Heart left ventricle (tissue), 16 donors: Measurements from ENCODE around the gene MACROD1. TPM values are rescaled to one million over a fixed set of nuclear protein-coding genes. Genes with fewer than 3 reads are reported as not detected.

Experiments
- ATAC-seq, 4 donors: fragments of 200-7000 bp; cut with Tn5 transposase; one replicate each; pipeline ENCODE4 v1.9.1; 2020 to 2022; ENCODE audit warnings: moderate library complexity in 4 of 4, mild to moderate bottlenecking in 3 of 4, moderate number of reproducible peaks in 1 of 4
- DNase-seq, 5 donors: peaks; one replicate each; pipeline ENCODE4 v3.0.0-alpha.2; 2020
- H3K27ac ChIP-seq, 12 donors: fragments of 200-600 bp; sonication (generic) in 4 of 12; one replicate each; pipeline versions ENCODE4 v1.5.0 to v1.8.0; 2016 to 2022; ENCODE audit warnings: mild to moderate bottlenecking in 2 of 12
- H3K27me3 ChIP-seq, 9 donors: fragments of 200-600 bp; sonication (generic) in 2 of 9; one replicate each; pipeline versions ENCODE4 v1.5.1 to v1.8.0; 2016 to 2022; ENCODE audit warnings: mild to moderate bottlenecking in 3 of 9
- H3K36me3 ChIP-seq, 9 donors: fragments of 200-600 bp; sonication (generic) in 2 of 9; one replicate each; pipeline versions ENCODE4 v1.5.0 to v1.8.0; 2018 to 2022; ENCODE audit warnings: mild to moderate bottlenecking in 2 of 9
- H3K4me1 ChIP-seq, 12 donors: fragments of 200-600 bp; sonication (generic) in 4 of 12; one replicate each; pipeline versions ENCODE4 v1.5.0 to v1.8.0; 2016 to 2022; ENCODE audit warnings: mild to moderate bottlenecking in 3 of 12
- H3K4me3 ChIP-seq, 12 donors: fragments of 200-600 bp; sonication (generic) in 4 of 12; one replicate each; pipeline versions ENCODE4 v1.5.0 to v1.8.0; 2017 to 2022; ENCODE audit warnings: mild to moderate bottlenecking in 9 of 12, moderate library complexity in 4 of 12
- H3K9me3 ChIP-seq, 12 donors: fragments of 200-600 bp; sonication (generic) in 4 of 12; one replicate each; pipeline versions ENCODE4 v1.5.0 to v1.8.0; 2016 to 2022; ENCODE audit warnings: mild to moderate bottlenecking in 1 of 12
- CTCF ChIP-seq, 12 donors: fragments of 200-600 bp; sonication (generic) in 4 of 12; IDR thresholded peaks; one replicate each; pipeline versions ENCODE4 v1.5.0 to v1.8.0; 2018 to 2022; ENCODE audit warnings: antibody characterized with exemption in 12 of 12, mild to moderate bottlenecking in 5 of 12
- POLR2A ChIP-seq, 2 donors: fragments of 450-650 bp; IDR thresholded peaks; one replicate each; pipeline ENCODE4 v1.6.1; 2017; ENCODE audit warnings: antibody characterized with exemption in 2 of 2, mild to moderate bottlenecking in 2 of 2, moderate library complexity in 2 of 2
- WGBS, 4 donors: extraction: QIAGEN DNeasy Blood & Tissue Kit in 2 of 4; methylation state at CpG; one replicate each; pipeline versions ENCODE4 v1.1.5 to v1.1.7; 2013 to 2018; 5-methylcytosine and 5-hydroxymethylcytosine counted together
- intact Hi-C, 10 donors: fragments of 100-400 bp; cut with DNase I; formaldehyde crosslinking; loops; one replicate each; pipeline versions ENCODE4 v1.11.1 to v1.14.2; 2022
- polyA plus RNA-seq, 2 donors: library from polyadenylated mRNA; stranded (reverse); fragments of 200-250 nt; gene quantifications; one replicate each; pipeline ENCODE4 v1.2.3, GENCODE V29; 2013
- total RNA-seq, 9 donors: library from RNA; depleted of rRNA in 2 of 9; stranded (reverse); fragments of >200 nt in 2 of 9; fragmentation: NEBNext Ultra II Directional in 3 of 9; extraction: Animal tissue kit (Norgen Biotek cat#: 25700) in 3 of 9; gene quantifications; one replicate each; pipeline versions ENCODE4 v1.1.0 to v1.2.4, GENCODE V29; 2016 to 2023
- donor health status: ischemic (EF 13 %, LVEDD 7.1; RV severe dilation, severe dysfunction).
- donor health status: healthy with polysubstance abuse.
- donor health status: DM: no; HTN: yes; CAD: no.
- donor health status: DM: no; HTN: no; CAD: no.
- donor health status: ischemic (EF 25% LVEDD 6.9; RV normal size, moderate dysfunction).
- donor health status: ischemic (EF 25% LVEDD 5.7; RV mildly dilated, moderate dysfunction).
- donor health status: healthy.
- donor health status: DM: yes; HTN: yes; CAD: no.
- donor health status: ischemic (EF 35%, LVEDD 5.7; RV mildly dilated, moderate dysfunction).
- donor health status: nonischemic (EF 11% LVEDD 7.7; RV severe dilation, severe dysfunction).
- donor health status: DM: yes; HTN: yes; CAD: no.
- donor health status: PGD.
- donor health status: ischemic (EF 29% LVEDD 5.4; RV normal size, mild dysfunction).
- donor health status: nonischemic (EF 23%, LVEDD 6.1; RV moderate dilation, normal function).

The MACROD1 gene
- total and polyA plus RNA-seq, 11 donors = 48.9 to 287 (median 116) TPM

- ATAC-seq (peak in 2 of 4 donors; percentile 23 to 36), DNase-seq (no peak)
- 42 to 50% (median 49%) methylated on average over 5 to 13 of the region's 13 CpGs for WGBS, 4 donors
- no peak overlapping the region for H3K27ac ChIP-seq
- no peak overlapping the region for H3K4me3 ChIP-seq
- H3K9me3 ChIP-seq = no peaks in the 10 kb centered on the region
- peaks cover 0 to 33% (median 2%) of the 10 kb centered on the region in 12 donors for H3K4me1 ChIP-seq
- H3K36me3 ChIP-seq = no peaks in the 10 kb centered on the region
- H3K27me3 ChIP-seq = no peaks in the 10 kb centered on the region
- TF ChIP-seq POLR2A (IDR thresholded peaks at IDR 0.05) = no peak
- TF ChIP-seq CTCF (IDR thresholded peaks at IDR 0.05) = no peak
- intact Hi-C loops = loop anchor here in 1 of 10 donors (5.0 kb wide), 1 partner anchor 110 kb away; no protein-coding TSS in a partner anchor
Observed at GRCh38 chr11:64132191-64132771, 33.6 kb downstream of the MACROD1 start.

GRCh38 chr11:64131683-64132190 is 34.2 kb downstream of the MACROD1 start:
- intact Hi-C loops = loop anchor here in 1 of 10 donors (5.0 kb wide), 1 partner anchor 109 kb away; no protein-coding TSS in a partner anchor
- TF ChIP-seq CTCF (IDR thresholded peaks at IDR 0.05) (no peak), POLR2A (IDR thresholded peaks at IDR 0.05) (no peak)

GRCh38 chr11:64130618-64131017 is 35.3 kb downstream of the MACROD1 start:
- ATAC-seq (no peak), DNase-seq (no peak)
- WGBS, 4 donors = 81 to 89% (median 85%) methylated on average over 13 of the region's 13 CpGs
- H3K36me3 ChIP-seq = no peaks in the 10 kb centered on the region
- no peak overlapping the region for H3K4me3 ChIP-seq
- H3K27ac ChIP-seq = no peak overlapping the region
- intact Hi-C loops = loop anchor here in 1 of 10 donors (5.0 kb wide), 1 partner anchor 108 kb away; no protein-coding TSS in a partner anchor
- H3K9me3 ChIP-seq = no peaks in the 10 kb centered on the region
- no peaks in the 10 kb centered on the region for H3K27me3 ChIP-seq
- TF ChIP-seq POLR2A (IDR thresholded peaks at IDR 0.05) (no peak), CTCF (IDR thresholded peaks at IDR 0.05) (no peak)
- H3K4me1 ChIP-seq = peaks cover 0 to 29% (median 2%) of the 10 kb centered on the region in 12 donors

More at GRCh38 chr11:64131683-64132190, 34.2 kb downstream of the MACROD1 start:
- WGBS, 4 donors = 64 to 72% (median 69%) methylated on average over 9 of the region's 9 CpGs
- Histone ChIP-seq H3K27me3 (no peaks in the 10 kb centered on the region), H3K27ac (no peak overlapping the region), H3K36me3 (no peaks in the 10 kb centered on the region), H3K4me1 (peaks cover 0 to 33% (median 2%) of the 10 kb centered on the region in 12 donors), H3K4me3 (no peak overlapping the region), H3K9me3 (no peaks in the 10 kb centered on the region)
- no peak for ATAC-seq
- DNase-seq = no peak

GRCh38 chr11:64129403-64129802 is 36.5 kb downstream of the MACROD1 start:
- H3K9me3 ChIP-seq = no peaks in the 10 kb centered on the region
- no peak for DNase-seq
- no peak overlapping the region for H3K4me3 ChIP-seq
- WGBS, 4 donors = 92 to 97% (median 95%) methylated on average over 6 to 8 of the region's 8 CpGs
- intact Hi-C loops = loop anchor here in 1 of 10 donors (10.0 kb wide), 1 partner anchor 75 kb away; no protein-coding TSS in a partner anchor
- H3K27ac ChIP-seq = no peak overlapping the region
- TF ChIP-seq CTCF (IDR thresholded peaks at IDR 0.05) (no peak), POLR2A (IDR thresholded peaks at IDR 0.05) (no peak)
- no peaks in the 10 kb centered on the region for H3K27me3 ChIP-seq
- H3K4me1 ChIP-seq = peaks cover 0 to 20% (median 0%) of the 10 kb centered on the region in 12 donors
- H3K36me3 ChIP-seq = no peaks in the 10 kb centered on the region
- no peak for ATAC-seq
